ENCODE measurements around the gene FSIP1.
A peak's percentile ranks its signal among the peaks of the same experiment; 100 is the strongest.

The FSIP1 gene

GRCh38 chr15:39589815-39590644, 192.6 kb downstream of the FSIP1 start:
- Histone ChIP-seq H3K79me1 (replicated peaks; ENCODE audit: low read length, poor library complexity, severe bottlenecking) (peaks cover 2% of the 10 kb centered on the region), H2BK5ac (ENCODE audit: low read depth, low read length, poor library complexity, severe bottlenecking) (no peak overlapping the region), H4K91ac (ENCODE audit: low read length) (no peak overlapping the region), H3K36me3 (ENCODE audit: control insufficient read depth in 1 of 2, insufficient read depth in 2 of 2, low read depth in 1 of 2, low read length in 2 of 2) (peaks cover 57 to 100% of the 10 kb centered on the region in 2 experiments), H3K4ac (ENCODE audit: low read depth in 1 of 2, low read length in 2 of 2) (no peak overlapping the region), H3K4me3 (ENCODE audit: insufficient read depth in 1 of 2, low read depth in 1 of 2, low read length in 2 of 2) (no peak overlapping the region), H2AFZ (ENCODE audit: low read depth, low read length) (no peak overlapping the region), H3K14ac (ENCODE audit: low read length in 2 of 2) (no peak overlapping the region), H2BK15ac (ENCODE audit: low read depth, poor library complexity, severe bottlenecking) (no peak overlapping the region), H2BK12ac (ENCODE audit: low read length in 2 of 2) (no peak overlapping the region), H3K27ac (ENCODE audit: low read length, poor library complexity, severe bottlenecking) (peak overlapping the region; percentile 13), H3K9me3 (ENCODE audit: control insufficient read depth, low read length) (no peaks in the 10 kb centered on the region), H3K23ac (ENCODE audit: low read length in 2 of 2) (no peak overlapping the region), H3K4me2 (ENCODE audit: low read length, poor library complexity, severe bottlenecking) (no peak overlapping the region), H3K9ac (ENCODE audit: low read length) (peak overlapping the region; percentile 7), H3K27me3 (ENCODE audit: control insufficient read depth in 1 of 2, insufficient read depth in 1 of 2, low read length in 2 of 2) (no peaks in the 10 kb centered on the region), H3K18ac (ENCODE audit: low read depth in 1 of 2, low read length in 2 of 2) (no peak overlapping the region), H2BK120ac (ENCODE audit: low read depth, low read length) (no peak overlapping the region), H2AK5ac (ENCODE audit: low read length, severe bottlenecking) (no peak overlapping the region), H4K8ac (ENCODE audit: low read length) (no peak overlapping the region), H3K4me1 (ENCODE audit: control insufficient read depth, insufficient read depth, low read depth, low read length) (peaks cover 32% of the 10 kb centered on the region)
- 97% methylated on average over 12 of the region's 13 CpGs for WGBS
- peak; percentile 21 for DNase-seq

GRCh38 chr15:39589193-39589814, 193.3 kb downstream of the FSIP1 start:
- 90% methylated on average over 13 of the region's 14 CpGs for WGBS

GRCh38 chr15:39588531-39589192, 194.0 kb downstream of the FSIP1 start:
- H2BK15ac ChIP-seq (ENCODE audit: low read depth, poor library complexity, severe bottlenecking): no peak overlapping the region
- H2BK5ac ChIP-seq (ENCODE audit: low read depth, low read length, poor library complexity, severe bottlenecking): no peak overlapping the region
- H3K4ac ChIP-seq (ENCODE audit: low read depth in 1 of 2, low read length in 2 of 2): no peak overlapping the region
- no peak overlapping the region for H2AK5ac ChIP-seq (ENCODE audit: low read length, severe bottlenecking)
- H3K36me3 ChIP-seq (ENCODE audit: control insufficient read depth in 1 of 2, insufficient read depth in 2 of 2, low read depth in 1 of 2, low read length in 2 of 2): peaks cover 60 to 100% of the 10 kb centered on the region in 2 experiments
- no peak overlapping the region for H2BK12ac ChIP-seq (ENCODE audit: low read length in 2 of 2)
- H3K18ac ChIP-seq (ENCODE audit: low read depth in 1 of 2, low read length in 2 of 2): no peak overlapping the region
- peaks cover 34% of the 10 kb centered on the region for H3K4me1 ChIP-seq (ENCODE audit: control insufficient read depth, insufficient read depth, low read depth, low read length)
- peak overlapping the region; percentile 12 for H3K4me2 ChIP-seq (ENCODE audit: low read length, poor library complexity, severe bottlenecking)
- H3K27me3 ChIP-seq (ENCODE audit: control insufficient read depth in 1 of 2, insufficient read depth in 1 of 2, low read length in 2 of 2): no peaks in the 10 kb centered on the region
- peak overlapping the region; percentile 18 for H3K27ac ChIP-seq (ENCODE audit: low read length, poor library complexity, severe bottlenecking)
- no peaks in the 10 kb centered on the region for H3K9me3 ChIP-seq (ENCODE audit: control insufficient read depth, low read length)
- H3K14ac ChIP-seq (ENCODE audit: low read length in 2 of 2): no peak overlapping the region
- peaks cover 2% of the 10 kb centered on the region for H3K79me1 ChIP-seq (replicated peaks; ENCODE audit: low read length, poor library complexity, severe bottlenecking)
- H3K9ac ChIP-seq (ENCODE audit: low read length): peak overlapping the region; percentile 8
- no peak overlapping the region for H4K91ac ChIP-seq (ENCODE audit: low read length)
- DNase-seq: peak; percentile 32
- 94% methylated on average over 13 of the region's 13 CpGs for WGBS
- H3K23ac ChIP-seq (ENCODE audit: low read length in 2 of 2): no peak overlapping the region
- H2AFZ ChIP-seq (ENCODE audit: low read depth, low read length): no peak overlapping the region
- H3K4me3 ChIP-seq (ENCODE audit: insufficient read depth in 1 of 2, low read depth in 1 of 2, low read length in 2 of 2): no peak overlapping the region
- no peak overlapping the region for H4K8ac ChIP-seq (ENCODE audit: low read length)
- no peak overlapping the region for H2BK120ac ChIP-seq (ENCODE audit: low read depth, low read length)

More at GRCh38 chr15:39589193-39589814, 193.3 kb downstream of the FSIP1 start:
- no peak overlapping the region for H2AFZ ChIP-seq (ENCODE audit: low read depth, low read length)
- no peak overlapping the region for H2BK120ac ChIP-seq (ENCODE audit: low read depth, low read length)
- no peak overlapping the region for H4K8ac ChIP-seq (ENCODE audit: low read length)
- H3K27me3 ChIP-seq (ENCODE audit: control insufficient read depth in 1 of 2, insufficient read depth in 1 of 2, low read length in 2 of 2): no peaks in the 10 kb centered on the region
- H3K4me2 ChIP-seq (ENCODE audit: low read length, poor library complexity, severe bottlenecking): no peak overlapping the region
- no peak overlapping the region for H3K4me3 ChIP-seq (ENCODE audit: insufficient read depth in 1 of 2, low read depth in 1 of 2, low read length in 2 of 2)
- no peak overlapping the region for H4K91ac ChIP-seq (ENCODE audit: low read length)
- no peak overlapping the region for H2BK15ac ChIP-seq (ENCODE audit: low read depth, poor library complexity, severe bottlenecking)
- peaks cover 32% of the 10 kb centered on the region for H3K4me1 ChIP-seq (ENCODE audit: control insufficient read depth, insufficient read depth, low read depth, low read length)
- no peak overlapping the region for H3K9ac ChIP-seq (ENCODE audit: low read length)
- H2BK5ac ChIP-seq (ENCODE audit: low read depth, low read length, poor library complexity, severe bottlenecking): no peak overlapping the region
- H3K23ac ChIP-seq (ENCODE audit: low read length in 2 of 2): no peak overlapping the region
- H3K36me3 ChIP-seq (ENCODE audit: control insufficient read depth in 1 of 2, insufficient read depth in 2 of 2, low read depth in 1 of 2, low read length in 2 of 2): peaks cover 57 to 100% of the 10 kb centered on the region in 2 experiments
- H3K4ac ChIP-seq (ENCODE audit: low read depth in 1 of 2, low read length in 2 of 2): no peak overlapping the region
- H3K79me1 ChIP-seq (replicated peaks; ENCODE audit: low read length, poor library complexity, severe bottlenecking): peaks cover 2% of the 10 kb centered on the region
- no peak for DNase-seq
- no peak overlapping the region for H2AK5ac ChIP-seq (ENCODE audit: low read length, severe bottlenecking)
- peak overlapping the region; percentile 18 for H3K27ac ChIP-seq (ENCODE audit: low read length, poor library complexity, severe bottlenecking)
- H3K14ac ChIP-seq (ENCODE audit: low read length in 2 of 2): no peak overlapping the region
- H2BK12ac ChIP-seq (ENCODE audit: low read length in 2 of 2): no peak overlapping the region
- H3K9me3 ChIP-seq (ENCODE audit: control insufficient read depth, low read length): no peaks in the 10 kb centered on the region
- H3K18ac ChIP-seq (ENCODE audit: low read depth in 1 of 2, low read length in 2 of 2): no peak overlapping the region
